HG03469 (cell line): ENCODE results near the gene GALNT2.

ENCODE experiments used
- ATAC-seq: cut with Tn5 transposase; IDR thresholded peaks from one replicate; pipeline ENCODE4 v1.9.1; 2021; ENCODE audit warnings: mild to moderate bottlenecking, moderate library complexity, moderate number of reproducible peaks; ENCODE audit not compliant: unreplicated experiment

The GALNT2 gene

GRCh38 chr1:230125640-230126528 lies 58.8 kb downstream of the GALNT2 start:
- no peak for ATAC-seq

- no peak for ATAC-seq
Observed at GRCh38 chr1:230126529-230127104, 59.6 kb downstream of the GALNT2 start.

- ATAC-seq, result no peak
Observed at GRCh38 chr1:230127105-230128054, 60.3 kb downstream of the GALNT2 start.

GRCh38 chr1:230128569-230129285 lies 61.7 kb downstream of the GALNT2 start:
- no peak for ATAC-seq

GRCh38 chr1:230129341-230129740 lies 62.3 kb downstream of the GALNT2 start:
- ATAC-seq, result no peak

- no peak for ATAC-seq
Observed at GRCh38 chr1:230130172-230130944, 63.3 kb downstream of the GALNT2 start.

GRCh38 chr1:230131457-230131856 lies 64.4 kb downstream of the GALNT2 start:
- no peak for ATAC-seq

- ATAC-seq, result no peak
Observed at GRCh38 chr1:230132758-230133157, 65.7 kb downstream of the GALNT2 start.

GRCh38 chr1:230135726-230136125 lies 68.7 kb downstream of the GALNT2 start:
- ATAC-seq, result no peak

GRCh38 chr1:230136453-230137336 lies 69.7 kb downstream of the GALNT2 start:
- no peak for ATAC-seq

- no peak for ATAC-seq
Observed at GRCh38 chr1:230137337-230137815, 70.3 kb downstream of the GALNT2 start.

- no peak for ATAC-seq
Observed at GRCh38 chr1:230138561-230139239, 71.7 kb downstream of the GALNT2 start.

GRCh38 chr1:230139315-230139714 lies 72.3 kb downstream of the GALNT2 start:
- ATAC-seq, result no peak

- no peak for ATAC-seq
Observed at GRCh38 chr1:230139741-230140140, 72.7 kb downstream of the GALNT2 start.

- no peak for ATAC-seq
Observed at GRCh38 chr1:230140221-230141020, 73.4 kb downstream of the GALNT2 start.

GRCh38 chr1:230141021-230141648 lies 74.1 kb downstream of the GALNT2 start:
- no peak for ATAC-seq
